Ishikawa (cell line): ENCODE measurements around the gene PEAK1.

Source experiments
- CEBPB ChIP-seq: IDR thresholded peaks from 2 replicates; pipeline ENCODE4 v1.6.1; 2012
- CREB1 ChIP-seq: IDR thresholded peaks from 2 replicates; pipeline ENCODE4 v1.6.1; 2012; ENCODE audit warnings: low read depth
- EGR1 ChIP-seq: IDR thresholded peaks from 2 replicates; pipeline ENCODE4 v1.6.1; 2012
- EP300 ChIP-seq: IDR thresholded peaks from 2 replicates; pipeline ENCODE4 v1.6.1; 2012; ENCODE audit warnings: borderline replicate concordance
- FOXM1 ChIP-seq: IDR thresholded peaks from 2 replicates; pipeline ENCODE4 v1.6.1; 2012; ENCODE audit warnings: low read depth, borderline replicate concordance
- NFIC ChIP-seq: IDR thresholded peaks from 2 replicates; pipeline ENCODE4 v1.6.1; 2012
- RAD21 ChIP-seq: IDR thresholded peaks from 2 replicates; pipeline ENCODE4 v1.6.1; 2012; ENCODE audit warnings: low read depth
- TAF1 ChIP-seq: IDR thresholded peaks from 2 replicates; pipeline ENCODE4 v1.6.1; 2012; ENCODE audit warnings: low read depth, mild to moderate bottlenecking
- TCF12 ChIP-seq: IDR thresholded peaks from 2 replicates; pipeline ENCODE4 v1.6.1; 2012; ENCODE audit warnings: low read depth
- TEAD4 ChIP-seq: IDR thresholded peaks from 2 replicates; pipeline ENCODE4 v1.6.1; 2012
- YY1 ChIP-seq: IDR thresholded peaks from 2 replicates; pipeline ENCODE4 v1.6.1; 2012; ENCODE audit warnings: low read depth
- ZBTB7A ChIP-seq: IDR thresholded peaks from 2 replicates; pipeline ENCODE4 v1.6.1; 2012; ENCODE audit warnings: low read depth
- TF ChIP-seq, protein P1 (sequence below): IDR thresholded peaks from 2 replicates; pipeline ENCODE4 v1.6.1; 2012
- TF ChIP-seq, protein P2 (sequence below): IDR thresholded peaks from 2 replicates; pipeline ENCODE4 v1.6.1; 2012
- TF ChIP-seq, protein P3 (sequence below): IDR thresholded peaks from 2 replicates; pipeline ENCODE4 v1.6.1; 2012; ENCODE audit warnings: low read depth, mild to moderate bottlenecking

PEAK1 gene

DNA sequence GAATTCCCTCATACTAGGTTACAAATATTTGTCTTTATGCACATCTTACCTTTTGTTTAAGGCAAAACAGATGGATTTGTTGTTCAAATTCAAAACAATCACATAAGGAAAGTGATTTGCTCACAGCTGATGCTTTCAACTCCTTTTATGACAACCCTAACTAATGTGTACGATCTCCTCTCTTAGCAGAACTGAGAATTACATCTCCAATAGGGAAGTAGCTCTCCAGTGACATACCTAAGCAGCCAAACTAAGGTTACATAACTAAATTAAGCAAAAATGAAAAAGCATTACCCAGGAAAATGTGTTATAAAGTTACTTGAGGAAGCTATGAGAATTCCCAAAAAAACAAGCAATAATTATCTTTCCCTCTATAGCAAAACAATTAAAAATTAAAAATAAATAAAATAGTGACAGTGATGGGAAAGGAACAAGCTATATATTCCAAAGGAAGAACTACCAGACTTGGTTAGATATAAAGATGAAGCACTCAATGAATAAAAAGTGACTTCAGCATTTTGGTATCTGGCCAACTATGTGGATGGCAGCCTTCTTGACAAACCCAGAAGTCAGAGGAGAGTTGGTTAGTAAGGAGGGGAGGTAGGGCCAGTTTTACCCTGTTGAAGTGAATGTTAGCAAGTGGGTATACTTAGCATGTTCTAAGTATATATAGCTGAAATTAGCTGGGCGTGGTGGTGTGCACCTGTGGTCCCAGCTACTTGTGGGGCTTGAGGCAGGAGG lies 32.4 kb downstream of the PEAK1 start:
- TF ChIP-seq RAD21, result no peak

DNA sequence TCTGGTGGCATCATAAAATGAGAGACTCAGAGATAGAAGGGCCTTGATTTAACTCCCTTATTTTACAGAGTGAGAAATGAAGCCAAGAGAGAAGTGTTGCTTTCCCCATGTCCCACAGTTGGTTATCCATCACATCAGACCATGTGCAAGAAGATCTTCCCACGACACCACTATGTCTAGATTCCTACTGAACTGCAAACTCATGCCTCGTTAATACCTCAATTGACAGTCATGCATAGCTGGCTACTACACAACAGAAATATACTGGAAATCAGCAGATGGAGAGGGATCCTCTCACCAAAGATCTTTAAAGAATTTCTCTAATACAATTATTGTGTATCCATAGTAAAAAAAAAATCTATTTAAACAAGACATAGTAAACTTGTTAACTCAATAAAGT lies 33.3 kb downstream of the PEAK1 start:
- TF ChIP-seq CEBPB, result no peak
- TF ChIP-seq NFIC, result no peak
- TF ChIP-seq, protein P1, sequence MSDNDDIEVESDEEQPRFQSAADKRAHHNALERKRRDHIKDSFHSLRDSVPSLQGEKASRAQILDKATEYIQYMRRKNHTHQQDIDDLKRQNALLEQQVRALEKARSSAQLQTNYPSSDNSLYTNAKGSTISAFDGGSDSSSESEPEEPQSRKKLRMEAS, result no peak
- TF ChIP-seq ZBTB7A, result no peak
- no peak for TF ChIP-seq YY1
- no peak for TF ChIP-seq RAD21
- TF ChIP-seq EGR1, result no peak
- TF ChIP-seq TEAD4, result no peak
- TF ChIP-seq FOXM1, result no peak
- no peak for TF ChIP-seq TCF12
- no peak for TF ChIP-seq TAF1
- TF ChIP-seq CREB1, result no peak
- TF ChIP-seq, protein P2, sequence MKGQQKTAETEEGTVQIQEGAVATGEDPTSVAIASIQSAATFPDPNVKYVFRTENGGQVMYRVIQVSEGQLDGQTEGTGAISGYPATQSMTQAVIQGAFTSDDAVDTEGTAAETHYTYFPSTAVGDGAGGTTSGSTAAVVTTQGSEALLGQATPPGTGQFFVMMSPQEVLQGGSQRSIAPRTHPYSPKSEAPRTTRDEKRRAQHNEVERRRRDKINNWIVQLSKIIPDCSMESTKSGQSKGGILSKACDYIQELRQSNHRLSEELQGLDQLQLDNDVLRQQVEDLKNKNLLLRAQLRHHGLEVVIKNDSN, result no peak
- TF ChIP-seq, protein P3, sequence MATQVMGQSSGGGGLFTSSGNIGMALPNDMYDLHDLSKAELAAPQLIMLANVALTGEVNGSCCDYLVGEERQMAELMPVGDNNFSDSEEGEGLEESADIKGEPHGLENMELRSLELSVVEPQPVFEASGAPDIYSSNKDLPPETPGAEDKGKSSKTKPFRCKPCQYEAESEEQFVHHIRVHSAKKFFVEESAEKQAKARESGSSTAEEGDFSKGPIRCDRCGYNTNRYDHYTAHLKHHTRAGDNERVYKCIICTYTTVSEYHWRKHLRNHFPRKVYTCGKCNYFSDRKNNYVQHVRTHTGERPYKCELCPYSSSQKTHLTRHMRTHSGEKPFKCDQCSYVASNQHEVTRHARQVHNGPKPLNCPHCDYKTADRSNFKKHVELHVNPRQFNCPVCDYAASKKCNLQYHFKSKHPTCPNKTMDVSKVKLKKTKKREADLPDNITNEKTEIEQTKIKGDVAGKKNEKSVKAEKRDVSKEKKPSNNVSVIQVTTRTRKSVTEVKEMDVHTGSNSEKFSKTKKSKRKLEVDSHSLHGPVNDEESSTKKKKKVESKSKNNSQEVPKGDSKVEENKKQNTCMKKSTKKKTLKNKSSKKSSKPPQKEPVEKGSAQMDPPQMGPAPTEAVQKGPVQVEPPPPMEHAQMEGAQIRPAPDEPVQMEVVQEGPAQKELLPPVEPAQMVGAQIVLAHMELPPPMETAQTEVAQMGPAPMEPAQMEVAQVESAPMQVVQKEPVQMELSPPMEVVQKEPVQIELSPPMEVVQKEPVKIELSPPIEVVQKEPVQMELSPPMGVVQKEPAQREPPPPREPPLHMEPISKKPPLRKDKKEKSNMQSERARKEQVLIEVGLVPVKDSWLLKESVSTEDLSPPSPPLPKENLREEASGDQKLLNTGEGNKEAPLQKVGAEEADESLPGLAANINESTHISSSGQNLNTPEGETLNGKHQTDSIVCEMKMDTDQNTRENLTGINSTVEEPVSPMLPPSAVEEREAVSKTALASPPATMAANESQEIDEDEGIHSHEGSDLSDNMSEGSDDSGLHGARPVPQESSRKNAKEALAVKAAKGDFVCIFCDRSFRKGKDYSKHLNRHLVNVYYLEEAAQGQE, result no peak
- TF ChIP-seq EP300, result no peak

DNA sequence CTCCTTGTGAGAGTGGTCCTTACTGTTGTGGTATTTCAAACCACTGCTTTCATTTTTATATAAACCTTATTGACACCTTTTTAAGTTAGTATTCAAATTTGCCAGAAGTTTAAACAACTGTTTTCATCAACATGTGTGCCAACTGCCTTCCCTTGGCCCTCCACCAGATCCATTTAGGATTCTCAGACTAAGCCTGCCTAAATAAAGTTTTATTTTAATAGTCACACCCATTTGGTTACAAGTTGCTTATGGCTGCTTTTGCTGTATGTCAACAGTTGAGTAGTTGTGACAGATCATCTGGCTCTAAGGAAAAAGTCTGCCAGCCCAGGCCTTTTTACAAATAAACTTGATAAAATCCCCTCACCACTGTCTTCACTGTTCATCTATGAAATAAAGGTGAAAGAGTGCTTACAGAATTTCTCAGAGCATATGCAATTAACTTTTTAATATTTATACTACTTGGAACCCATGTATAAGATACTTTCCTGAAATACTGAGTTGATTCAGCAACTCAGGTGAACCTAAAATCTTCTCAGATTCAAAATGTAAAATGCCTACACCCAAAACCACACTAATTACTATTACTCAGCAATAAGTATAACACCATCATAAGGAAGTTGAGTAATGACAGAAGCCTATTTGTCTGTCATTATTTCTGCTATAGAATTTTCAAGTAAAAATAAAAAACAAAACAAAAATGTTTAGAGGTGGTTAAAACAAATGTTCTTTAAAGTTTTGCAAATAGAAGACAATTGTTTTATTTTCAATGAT lies 35.1 kb downstream of the PEAK1 start:
- TF ChIP-seq EP300 (no peak), CREB1 (no peak), CEBPB (no peak), RAD21 (no peak), FOXM1 (no peak), EGR1 (no peak), TAF1 (no peak), YY1 (no peak), TCF12 (no peak), NFIC (no peak), ZBTB7A (no peak), TEAD4 (no peak)
- TF ChIP-seq, protein P1, result no peak
- TF ChIP-seq, protein P3, result no peak
- TF ChIP-seq, protein P2, result no peak

DNA sequence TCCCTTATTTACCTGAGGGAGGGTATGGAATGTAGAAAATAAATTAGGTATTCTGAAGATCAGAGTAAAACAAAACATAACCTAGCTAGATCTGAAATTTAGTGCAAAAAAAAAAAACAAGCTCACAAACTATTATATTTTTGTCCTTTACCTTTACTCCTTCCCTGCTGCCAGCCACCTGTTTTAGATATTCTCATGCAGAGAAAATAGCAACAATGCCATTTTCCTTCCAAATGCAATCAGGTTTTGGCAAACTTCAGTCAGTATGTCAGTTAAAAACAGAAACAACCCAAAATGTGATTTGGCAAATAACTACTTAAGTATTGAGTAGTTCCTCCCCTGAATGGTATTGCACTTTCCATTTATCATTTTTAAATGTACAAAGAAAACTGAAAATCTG lies 35.8 kb downstream of the PEAK1 start:
- TF ChIP-seq TEAD4 (no peak), CREB1 (no peak), CEBPB (no peak), FOXM1 (no peak), RAD21 (no peak), TCF12 (no peak), EGR1 (no peak)
- TF ChIP-seq, protein P3, result no peak
- TF ChIP-seq, protein P1, result no peak
- TF ChIP-seq, protein P2, result no peak
